ENCODE measurements around the gene RARRES2. TPM values are rescaled to one million over a fixed set of nuclear protein-coding genes. Genes with fewer than 3 reads are reported as not detected.

Gene RARRES2
- total RNA-seq, 1 donor from 2014 or later: 24.9 TPM

- Mint-ChIP-seq H3K9me3 (no peaks in the 10 kb centered on the region), H3K36me3 (no peaks in the 10 kb centered on the region), H3K27ac (no peak overlapping the region), H3K4me3 (no peak overlapping the region), H3K27me3 (ENCODE audit: low read depth) (no peaks in the 10 kb centered on the region), H3K4me1 (peaks cover 5% of the 10 kb centered on the region)
- peak; percentile 71 for TF ChIP-seq CTCF (IDR thresholded peaks at IDR 0.05; ENCODE audit: unreplicated experiment)
- no peak for DNase-seq (ENCODE audit: low spot score in 2 of 2, unreplicated experiment in 2 of 2)
Measured at GRCh38 chr7:150356265-150356897, 15.0 kb upstream of the RARRES2 start.

GRCh38 chr7:150355666-150356059, 14.2 kb upstream of the RARRES2 start:
- DNase-seq (ENCODE audit: low spot score in 2 of 2, unreplicated experiment in 2 of 2): no peak
- no peaks in the 10 kb centered on the region for H3K36me3 Mint-ChIP-seq
- TF ChIP-seq CTCF (IDR thresholded peaks at IDR 0.05; ENCODE audit: unreplicated experiment): no peak
- no peaks in the 10 kb centered on the region for H3K9me3 Mint-ChIP-seq
- H3K4me1 Mint-ChIP-seq: peaks cover 2% of the 10 kb centered on the region
- no peak overlapping the region for H3K4me3 Mint-ChIP-seq
- no peak overlapping the region for H3K27ac Mint-ChIP-seq
- H3K27me3 Mint-ChIP-seq (ENCODE audit: low read depth): no peaks in the 10 kb centered on the region

- Mint-ChIP-seq H3K4me1 (no peaks in the 10 kb centered on the region), H3K9me3 (no peaks in the 10 kb centered on the region), H3K27me3 (ENCODE audit: low read depth) (no peaks in the 10 kb centered on the region)
Measured at GRCh38 chr7:150351587-150352194, 10.3 kb upstream of the RARRES2 start.

GRCh38 chr7:150346922-150347321, 5.5 kb upstream of the RARRES2 start:
- DNase-seq (ENCODE audit: low spot score in 2 of 2, unreplicated experiment in 2 of 2): no peak
- Mint-ChIP-seq H3K36me3 (peaks cover 3% of the 10 kb centered on the region), H3K4me3 (no peak overlapping the region), H3K9me3 (peaks cover 11% of the 10 kb centered on the region), H3K4me1 (peaks cover 4% of the 10 kb centered on the region), H3K27me3 (ENCODE audit: low read depth) (peaks cover 20% of the 10 kb centered on the region), H3K27ac (no peak overlapping the region)
- TF ChIP-seq CTCF (IDR thresholded peaks at IDR 0.05; ENCODE audit: unreplicated experiment): no peak

More at GRCh38 chr7:150351587-150352194, 10.3 kb upstream of the RARRES2 start:
- Mint-ChIP-seq H3K27ac (no peak overlapping the region), H3K4me3 (no peak overlapping the region), H3K36me3 (no peaks in the 10 kb centered on the region)
- no peak for TF ChIP-seq CTCF (IDR thresholded peaks at IDR 0.05; ENCODE audit: unreplicated experiment)
- DNase-seq (ENCODE audit: low spot score in 2 of 2, unreplicated experiment in 2 of 2): no peak

- DNase-seq (ENCODE audit: low spot score in 2 of 2, unreplicated experiment in 2 of 2): no peak
- no peak overlapping the region for H3K4me3 Mint-ChIP-seq
- peaks cover 3% of the 10 kb centered on the region for H3K36me3 Mint-ChIP-seq
- H3K4me1 Mint-ChIP-seq: peaks cover 14% of the 10 kb centered on the region
- H3K27ac Mint-ChIP-seq: no peak overlapping the region
- H3K27me3 Mint-ChIP-seq (ENCODE audit: low read depth): peaks cover 34% of the 10 kb centered on the region
- TF ChIP-seq CTCF (IDR thresholded peaks at IDR 0.05; ENCODE audit: unreplicated experiment): no peak
- peaks cover 11% of the 10 kb centered on the region for H3K9me3 Mint-ChIP-seq
Measured at GRCh38 chr7:150345012-150345411, 3.6 kb upstream of the RARRES2 start.

Measured in mesothelial cell of epicardium (in vitro differentiated cells).